Fibroblast of lung (primary cell): ENCODE data around the gene PLEKHA5.

Source experiments
- CTCF ChIP-seq, 2 donors: IDR thresholded peaks in 1 of 2; conservative IDR thresholded peaks in 1 of 2; 1 replicate in 1 of 2; 2 replicates in 1 of 2; pipeline ENCODE4 v1.5.1; 2011 to 2012; ENCODE audit warnings: low read length in 2 of 2, control low read depth in 1 of 2, inconsistent platforms in 1 of 2, low read depth in 1 of 2, mild to moderate bottlenecking in 1 of 2
- EZH2 ChIP-seq: IDR thresholded peaks from 2 replicates; pipeline ENCODE4 v1.5.1; 2012; ENCODE audit warnings: low read length, control low read depth, mild to moderate bottlenecking; ENCODE audit errors: missing control alignments

- no peak for TF ChIP-seq CTCF (conservative IDR thresholded peaks at IDR 0.05 in 1 of 2, IDR thresholded peaks at IDR 0.05 in 1 of 2; ENCODE audit: low read depth in 1 of 2, low read length in 2 of 2)
- no peak for TF ChIP-seq EZH2
Observed at GRCh38 chr12:19251481-19252132, 122.1 kb downstream of the PLEKHA5 start.
